Thyroid gland (tissue), 4 donors: ENCODE measurements around the gene ADARB2. TPM values are rescaled to one million over a fixed set of nuclear protein-coding genes. Genes with fewer than 3 reads are reported as not detected.

Experiments used
- DNase-seq, 2 donors: peaks; one replicate each; pipeline ENCODE4 v3.0.0-alpha.2; 2019
- H3K27ac ChIP-seq, 3 donors: fragments of 200-600 bp; sonication (generic); 1 replicate in 2 of 3; 2 replicates in 1 of 3; pipeline ENCODE4 v1.5.1; 2016 to 2019; ENCODE audit warnings: mild to moderate bottlenecking in 1 of 3, moderate library complexity in 1 of 3
- H3K27me3 ChIP-seq: fragments of 200-600 bp; sonication (generic); one replicate; pipeline ENCODE4 v1.5.1; 2019
- H3K36me3 ChIP-seq, 2 donors: fragments of 200-600 bp; sonication (generic); one replicate each; pipeline ENCODE4 v1.5.1; 2016 to 2019
- H3K4me1 ChIP-seq, 2 donors: fragments of 200-600 bp; sonication (generic); one replicate each; pipeline ENCODE4 v1.5.1; 2017 to 2019
- H3K4me3 ChIP-seq, 3 donors: fragments of 200-600 bp; sonication (generic); replicated peaks in 1 of 3; 1 replicate in 2 of 3; 2 replicates in 1 of 3; pipeline ENCODE4 v1.5.1; 2016; ENCODE audit warnings: mild to moderate bottlenecking in 1 of 3
- H3K9me3 ChIP-seq: fragments of 200-600 bp; sonication (generic); one replicate; pipeline ENCODE4 v1.5.1; 2017
- POLR2A ChIP-seq, 2 donors: fragments of 450-650 bp; IDR thresholded peaks; one replicate each; pipeline ENCODE4 v1.6.1; 2017; ENCODE audit warnings: antibody characterized with exemption in 2 of 2, mild to moderate bottlenecking in 2 of 2, moderate library complexity in 1 of 2
- WGBS, 2 donors: methylation state at CpG; one replicate each; pipeline ENCODE4 v1.1.5; 2017; 5-methylcytosine and 5-hydroxymethylcytosine counted together
- intact Hi-C: fragments of 100-400 bp; cut with DNase I; formaldehyde crosslinking; loops from one replicate; pipeline ENCODE4 v1.15.1; 2023
- total RNA-seq, 4 donors: library from RNA; depleted of rRNA; stranded (reverse); fragments of >200 nt; gene quantifications; one replicate each; pipeline ENCODE4 v1.2.3, GENCODE V29; 2016
- TF ChIP-seq, protein P1 (sequence below), 6 experiments: fragments of 200-600 bp in 3 of 6; fragments of 450-650 bp in 3 of 6; sonication (generic) in 3 of 6; IDR thresholded peaks; one replicate each; pipeline ENCODE4 v1.5.1; 2016 to 2019; ENCODE audit warnings: antibody characterized with exemption in 6 of 6, mild to moderate bottlenecking in 2 of 6, inconsistent platforms in 1 of 6, moderate library complexity in 1 of 6

ADARB2 gene
- total RNA-seq, 4 donors from 2014 or later = 0.08 to 0.15 TPM; not detected in 2

DNA sequence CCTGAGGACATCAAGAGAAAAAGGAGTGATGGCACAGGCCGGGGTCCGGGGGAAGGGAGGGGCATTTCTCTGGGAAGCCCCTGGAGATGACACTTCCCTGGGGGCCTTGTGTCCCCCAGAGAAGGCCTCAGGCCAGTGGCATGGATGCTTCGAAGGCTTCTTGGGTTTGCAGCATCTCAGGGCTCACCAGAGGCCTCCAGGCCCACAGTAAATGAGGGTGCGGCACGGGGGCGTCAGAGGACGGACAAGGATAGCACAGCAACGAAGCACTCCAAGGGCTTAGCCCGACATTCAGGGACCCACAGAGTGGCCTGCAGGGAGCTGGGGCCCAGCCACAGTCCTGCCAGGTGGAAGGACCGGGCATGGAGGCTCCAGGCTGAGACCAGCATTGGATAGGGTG, 71.6 kb downstream of the ADARB2 start:
- no peaks in the 10 kb centered on the region for H3K4me1 ChIP-seq
- intact Hi-C loops = no loop called here
- DNase-seq = no peak
- H3K4me3 ChIP-seq = no peak overlapping the region
- H3K36me3 ChIP-seq = no peaks in the 10 kb centered on the region
- TF ChIP-seq, protein P1, sequence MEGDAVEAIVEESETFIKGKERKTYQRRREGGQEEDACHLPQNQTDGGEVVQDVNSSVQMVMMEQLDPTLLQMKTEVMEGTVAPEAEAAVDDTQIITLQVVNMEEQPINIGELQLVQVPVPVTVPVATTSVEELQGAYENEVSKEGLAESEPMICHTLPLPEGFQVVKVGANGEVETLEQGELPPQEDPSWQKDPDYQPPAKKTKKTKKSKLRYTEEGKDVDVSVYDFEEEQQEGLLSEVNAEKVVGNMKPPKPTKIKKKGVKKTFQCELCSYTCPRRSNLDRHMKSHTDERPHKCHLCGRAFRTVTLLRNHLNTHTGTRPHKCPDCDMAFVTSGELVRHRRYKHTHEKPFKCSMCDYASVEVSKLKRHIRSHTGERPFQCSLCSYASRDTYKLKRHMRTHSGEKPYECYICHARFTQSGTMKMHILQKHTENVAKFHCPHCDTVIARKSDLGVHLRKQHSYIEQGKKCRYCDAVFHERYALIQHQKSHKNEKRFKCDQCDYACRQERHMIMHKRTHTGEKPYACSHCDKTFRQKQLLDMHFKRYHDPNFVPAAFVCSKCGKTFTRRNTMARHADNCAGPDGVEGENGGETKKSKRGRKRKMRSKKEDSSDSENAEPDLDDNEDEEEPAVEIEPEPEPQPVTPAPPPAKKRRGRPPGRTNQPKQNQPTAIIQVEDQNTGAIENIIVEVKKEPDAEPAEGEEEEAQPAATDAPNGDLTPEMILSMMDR (IDR thresholded peaks at IDR 0.05) = no peak
- no peak for TF ChIP-seq POLR2A (IDR thresholded peaks at IDR 0.05)
- WGBS, 2 donors = 92 to 95% methylated on average over 10 of the region's 10 CpGs
- no peaks in the 10 kb centered on the region for H3K27me3 ChIP-seq
- H3K9me3 ChIP-seq = no peaks in the 10 kb centered on the region
- no peak overlapping the region for H3K27ac ChIP-seq

DNA sequence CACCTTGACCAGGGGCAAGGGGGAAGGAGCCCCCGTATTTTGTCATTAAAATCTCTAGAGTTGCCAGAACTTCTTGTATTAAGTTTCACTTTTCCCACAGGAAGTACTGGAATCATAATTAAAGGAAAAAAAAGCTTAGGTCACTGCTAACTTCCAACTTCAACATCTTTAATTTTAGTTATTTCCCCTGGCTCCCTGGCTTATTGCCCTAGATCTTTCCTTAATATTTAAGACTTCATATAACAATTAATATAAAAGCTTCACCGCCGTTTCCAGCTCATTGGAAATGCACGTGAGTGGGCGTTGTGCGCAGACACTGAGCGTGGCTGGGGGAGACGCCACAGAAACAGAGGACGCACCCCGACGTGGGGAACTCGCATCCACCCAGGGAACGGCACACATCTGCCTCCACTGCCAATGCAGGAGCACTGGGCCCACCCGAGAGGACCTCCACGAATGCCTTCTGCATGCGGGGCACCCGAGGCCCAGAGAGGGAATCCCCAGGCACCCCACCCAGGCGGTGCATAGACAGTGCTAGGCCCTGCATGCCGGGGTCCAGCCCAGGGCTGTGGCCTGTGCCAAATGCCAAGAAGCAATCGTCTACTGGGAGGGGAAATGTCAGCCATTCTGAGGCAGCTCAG, 72.2 kb downstream of the ADARB2 start:
- intact Hi-C loops = no loop called here
- no peak for DNase-seq

DNA sequence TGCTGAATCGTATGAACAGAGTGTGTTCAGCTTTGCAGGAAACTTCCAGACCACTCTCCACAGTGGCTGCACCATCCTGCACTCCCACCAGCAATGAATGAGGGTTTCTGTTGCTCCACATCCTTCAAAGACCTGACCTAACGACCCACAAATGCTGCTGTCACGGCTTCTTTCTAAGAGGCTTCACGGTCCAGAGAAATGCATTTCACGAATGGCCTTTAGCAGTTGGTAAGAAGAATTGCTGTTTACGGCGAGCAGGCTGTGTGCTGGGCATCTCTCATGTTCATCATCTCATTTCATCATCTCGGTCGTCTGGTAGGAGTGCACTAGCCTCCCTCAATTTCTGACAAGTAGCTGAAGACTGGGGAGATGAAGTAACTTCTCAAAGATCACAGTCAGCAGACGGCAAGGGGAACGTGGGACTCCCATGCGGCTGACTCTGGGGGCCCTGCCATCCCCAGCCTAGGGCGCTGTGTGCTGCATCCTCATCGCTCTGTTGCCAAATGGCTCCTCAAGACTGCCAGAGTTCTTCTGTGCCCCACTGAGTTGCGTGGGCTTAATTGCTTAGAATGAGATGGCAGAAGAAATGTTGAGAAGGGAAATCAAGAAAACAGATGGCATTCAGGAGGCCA, 72.9 kb downstream of the ADARB2 start:
- H3K36me3 ChIP-seq = no peaks in the 10 kb centered on the region
- TF ChIP-seq POLR2A (IDR thresholded peaks at IDR 0.05) = no peak
- TF ChIP-seq, protein P1 (IDR thresholded peaks at IDR 0.05) = no peak
- WGBS, 2 donors = 72% methylated on average over 10 to 15 of the region's 15 CpGs
- no peak for DNase-seq
- no peaks in the 10 kb centered on the region for H3K27me3 ChIP-seq
- no peak overlapping the region for H3K27ac ChIP-seq
- no peaks in the 10 kb centered on the region for H3K9me3 ChIP-seq
- intact Hi-C loops = no loop called here
- no peaks in the 10 kb centered on the region for H3K4me1 ChIP-seq
- H3K4me3 ChIP-seq = no peak overlapping the region

More for the DNA sequence above, 72.2 kb downstream of the ADARB2 start:
- H3K9me3 ChIP-seq = no peaks in the 10 kb centered on the region
- no peaks in the 10 kb centered on the region for H3K36me3 ChIP-seq
- TF ChIP-seq, protein P1 (IDR thresholded peaks at IDR 0.05) = no peak
- no peak for TF ChIP-seq POLR2A (IDR thresholded peaks at IDR 0.05)
- no peak overlapping the region for H3K27ac ChIP-seq
- H3K4me3 ChIP-seq = no peak overlapping the region
- H3K4me1 ChIP-seq = no peaks in the 10 kb centered on the region
- no peaks in the 10 kb centered on the region for H3K27me3 ChIP-seq
- 85 to 89% methylated on average over 18 to 20 of the region's 20 CpGs for WGBS, 2 donors

DNA sequence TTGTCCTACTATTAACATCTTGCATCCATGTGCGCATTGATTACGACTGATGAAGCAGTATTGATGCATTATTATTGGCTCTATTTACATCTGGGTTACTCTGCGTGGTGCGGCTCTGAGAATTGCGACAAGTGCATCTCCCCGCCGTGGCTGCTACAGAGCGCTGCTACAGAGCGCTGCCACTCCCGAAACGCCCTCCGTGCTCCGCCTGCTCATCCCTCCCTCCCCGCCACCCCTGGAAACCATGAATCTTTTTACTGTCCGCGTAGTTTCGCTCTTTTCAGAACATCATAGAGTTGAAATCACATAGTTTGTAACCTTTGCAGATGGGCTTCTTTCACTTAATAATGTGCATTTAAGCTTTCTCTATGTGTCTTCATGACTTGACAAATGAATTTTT, 74.1 kb downstream of the ADARB2 start:
- H3K27me3 ChIP-seq = no peaks in the 10 kb centered on the region
- 91 to 97% methylated on average over 17 of the region's 17 CpGs for WGBS, 2 donors
- no peak overlapping the region for H3K4me3 ChIP-seq
- TF ChIP-seq POLR2A (IDR thresholded peaks at IDR 0.05) = no peak
- TF ChIP-seq, protein P1 (IDR thresholded peaks at IDR 0.05) = no peak
- H3K36me3 ChIP-seq = no peaks in the 10 kb centered on the region
- no peaks in the 10 kb centered on the region for H3K9me3 ChIP-seq
- no peak for DNase-seq
- no peak overlapping the region for H3K27ac ChIP-seq
- intact Hi-C loops = no loop called here
- no peaks in the 10 kb centered on the region for H3K4me1 ChIP-seq

DNA sequence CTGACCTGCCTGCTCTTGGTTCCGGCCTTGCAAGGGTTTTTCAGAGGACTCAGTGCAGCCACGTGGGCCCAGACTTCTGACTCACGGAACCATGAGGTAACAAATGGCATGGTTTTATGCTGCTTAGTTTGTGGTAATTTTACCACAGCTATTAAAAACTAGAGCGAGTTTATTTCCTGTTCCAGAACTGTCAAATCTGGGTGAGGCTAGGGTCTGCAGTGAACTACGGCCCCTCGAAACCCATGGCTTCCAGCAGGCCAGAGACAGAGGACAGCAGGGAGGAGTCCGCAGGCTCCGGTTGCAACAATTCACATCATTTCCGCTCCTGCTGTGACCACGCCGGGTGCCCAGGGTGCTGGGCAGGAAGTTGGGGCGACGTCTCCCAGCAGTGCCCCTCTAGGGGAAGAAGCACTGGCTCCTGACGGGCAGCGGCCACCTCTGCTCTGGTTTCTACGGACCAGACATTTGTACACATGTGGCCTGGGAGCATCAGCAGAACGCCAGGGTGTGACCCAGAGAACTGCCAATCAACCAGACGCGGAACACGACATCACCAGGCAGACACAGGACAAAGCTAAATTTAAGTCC, 74.8 kb downstream of the ADARB2 start:
- Histone ChIP-seq H3K4me3 (no peak overlapping the region), H3K27me3 (no peaks in the 10 kb centered on the region), H3K9me3 (no peaks in the 10 kb centered on the region), H3K4me1 (no peaks in the 10 kb centered on the region), H3K36me3 (no peaks in the 10 kb centered on the region), H3K27ac (no peak overlapping the region)
- intact Hi-C loops = no loop called here
- no peak for DNase-seq
- TF ChIP-seq POLR2A (IDR thresholded peaks at IDR 0.05) = no peak
- TF ChIP-seq, protein P1 (IDR thresholded peaks at IDR 0.05) = no peak
- WGBS, 2 donors = 91 to 92% methylated on average over 18 to 20 of the region's 20 CpGs
